ENCODE results near the gene MGAT4A.

- TF ChIP-seq CTCF (IDR thresholded peaks at IDR 0.05; ENCODE audit: low read length): no peak
- TF ChIP-seq EZH2phosphoT487 (IDR thresholded peaks at IDR 0.05; ENCODE audit: low read length): no peak
These were observed 13.3 kb downstream of the MGAT4A start for GRCh38 chr2:98717621-98718020.

Measured in MM.1S (cell line).